ENCODE data around the gene USP21.

The USP21 gene

DNA sequence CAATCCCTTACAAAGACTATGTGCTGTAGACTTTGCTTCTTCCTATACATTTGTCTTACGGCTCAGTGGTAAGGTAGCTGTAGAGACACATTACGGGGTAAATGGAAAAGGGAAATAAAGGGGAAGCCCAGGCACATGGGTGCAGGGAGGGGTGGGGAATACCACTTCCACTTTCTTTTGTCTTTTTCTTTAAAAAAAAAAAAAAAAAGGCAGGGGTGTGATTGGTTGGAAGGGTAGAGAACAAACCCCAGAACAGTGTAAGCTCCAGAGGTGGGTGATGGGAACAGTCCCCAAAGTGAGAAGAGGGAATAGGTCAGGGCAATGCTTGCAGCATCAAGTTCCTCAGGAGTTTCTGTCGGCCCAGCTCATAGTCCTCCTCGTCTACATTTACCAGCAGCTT is 37.5 kb upstream of the USP21 start:
- no peaks in the 10 kb centered on the region for H3K9me2 ChIP-seq (replicated peaks; ENCODE audit: insufficient read depth, low read length)
- H3K27ac ChIP-seq (ENCODE audit: low read length) = no peak overlapping the region
- no peaks in the 10 kb centered on the region for H3K27me3 ChIP-seq (replicated peaks; ENCODE audit: insufficient read depth, low read length)
- H2AFZ ChIP-seq (ENCODE audit: low read length) = no peak overlapping the region
- H3K4me3 ChIP-seq (ENCODE audit: low read length) = no peak overlapping the region
- H3K79me2 ChIP-seq (ENCODE audit: low read length) = peaks cover 54% of the 10 kb centered on the region
- 0 out of 2 replicates have a peak, but pooled peaks cover 5% of the 10 kb centered on the region for H3K36me3 ChIP-seq (replicated peaks; ENCODE audit: insufficient read depth, low read length)
- no peak overlapping the region for H3K9ac ChIP-seq (ENCODE audit: low read length)
- H3F3A ChIP-seq (ENCODE audit: insufficient read depth, low read length) = 0 out of 2 replicates have a peak, but pooled peaks cover 15% of the 10 kb centered on the region
- TF ChIP-seq EZH2phosphoT487 (IDR thresholded peaks at IDR 0.05; ENCODE audit: low read length) (no peak), EZH2 (optimal IDR thresholded peaks at IDR 0.05; ENCODE audit: low read depth, low read length) (no peak)
- TF ChIP-seq, protein P1, sequence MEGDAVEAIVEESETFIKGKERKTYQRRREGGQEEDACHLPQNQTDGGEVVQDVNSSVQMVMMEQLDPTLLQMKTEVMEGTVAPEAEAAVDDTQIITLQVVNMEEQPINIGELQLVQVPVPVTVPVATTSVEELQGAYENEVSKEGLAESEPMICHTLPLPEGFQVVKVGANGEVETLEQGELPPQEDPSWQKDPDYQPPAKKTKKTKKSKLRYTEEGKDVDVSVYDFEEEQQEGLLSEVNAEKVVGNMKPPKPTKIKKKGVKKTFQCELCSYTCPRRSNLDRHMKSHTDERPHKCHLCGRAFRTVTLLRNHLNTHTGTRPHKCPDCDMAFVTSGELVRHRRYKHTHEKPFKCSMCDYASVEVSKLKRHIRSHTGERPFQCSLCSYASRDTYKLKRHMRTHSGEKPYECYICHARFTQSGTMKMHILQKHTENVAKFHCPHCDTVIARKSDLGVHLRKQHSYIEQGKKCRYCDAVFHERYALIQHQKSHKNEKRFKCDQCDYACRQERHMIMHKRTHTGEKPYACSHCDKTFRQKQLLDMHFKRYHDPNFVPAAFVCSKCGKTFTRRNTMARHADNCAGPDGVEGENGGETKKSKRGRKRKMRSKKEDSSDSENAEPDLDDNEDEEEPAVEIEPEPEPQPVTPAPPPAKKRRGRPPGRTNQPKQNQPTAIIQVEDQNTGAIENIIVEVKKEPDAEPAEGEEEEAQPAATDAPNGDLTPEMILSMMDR (IDR thresholded peaks at IDR 0.05; ENCODE audit: low read length) = no peak
- H3K9me3 ChIP-seq (replicated peaks; ENCODE audit: insufficient read depth, low read length) = no peaks in the 10 kb centered on the region
- H4K20me1 ChIP-seq (ENCODE audit: insufficient read depth, low read length) = no peaks in the 10 kb centered on the region
- no peak for DNase-seq
- H3K4me2 ChIP-seq (ENCODE audit: low read depth, low read length) = no peak overlapping the region
- peaks cover 18% of the 10 kb centered on the region for H3K4me1 ChIP-seq (ENCODE audit: low read length)

DNA sequence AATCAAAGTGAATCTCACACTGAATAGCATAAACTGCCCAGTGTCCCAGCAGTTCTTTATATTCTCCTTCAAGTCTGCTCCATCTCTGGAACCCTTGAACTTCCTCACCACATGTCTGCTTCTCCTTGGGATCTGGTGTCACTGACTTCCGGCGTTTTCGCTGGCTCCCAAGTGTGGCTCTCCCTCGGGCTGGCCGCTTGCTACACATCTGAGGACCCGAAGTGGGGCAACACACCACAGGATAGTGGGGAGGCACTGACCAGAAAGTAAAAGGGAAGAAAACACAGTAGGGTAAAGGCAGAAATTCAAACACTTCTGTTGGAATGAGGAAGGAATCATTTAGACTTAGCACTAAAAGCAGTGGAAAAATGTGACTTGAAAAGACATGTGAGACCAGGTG is 36.3 kb upstream of the USP21 start:
- H2AFZ ChIP-seq (ENCODE audit: low read length) = no peak overlapping the region
- H3K9ac ChIP-seq (ENCODE audit: low read length) = no peak overlapping the region
- no peak overlapping the region for H3K4me2 ChIP-seq (ENCODE audit: low read depth, low read length)
- no peaks in the 10 kb centered on the region for H4K20me1 ChIP-seq (ENCODE audit: insufficient read depth, low read length)
- H3K9me3 ChIP-seq (replicated peaks; ENCODE audit: insufficient read depth, low read length) = no peaks in the 10 kb centered on the region
- no peak overlapping the region for H3K4me3 ChIP-seq (ENCODE audit: low read length)
- TF ChIP-seq EZH2 (optimal IDR thresholded peaks at IDR 0.05; ENCODE audit: low read depth, low read length) (no peak), EZH2phosphoT487 (IDR thresholded peaks at IDR 0.05; ENCODE audit: low read length) (no peak)
- TF ChIP-seq, protein P1 (IDR thresholded peaks at IDR 0.05; ENCODE audit: low read length) = no peak
- DNase-seq = no peak
- no peaks in the 10 kb centered on the region for H3K27me3 ChIP-seq (replicated peaks; ENCODE audit: insufficient read depth, low read length)
- 0 out of 2 replicates have a peak, but pooled peaks cover 5% of the 10 kb centered on the region for H3K36me3 ChIP-seq (replicated peaks; ENCODE audit: insufficient read depth, low read length)
- H3K27ac ChIP-seq (ENCODE audit: low read length) = no peak overlapping the region
- H3F3A ChIP-seq (ENCODE audit: insufficient read depth, low read length) = 0 out of 2 replicates have a peak, but pooled peaks cover 9% of the 10 kb centered on the region
- no peaks in the 10 kb centered on the region for H3K9me2 ChIP-seq (replicated peaks; ENCODE audit: insufficient read depth, low read length)
- peaks cover 54% of the 10 kb centered on the region for H3K79me2 ChIP-seq (ENCODE audit: low read length)
- peaks cover 18% of the 10 kb centered on the region for H3K4me1 ChIP-seq (ENCODE audit: low read length)

DNA sequence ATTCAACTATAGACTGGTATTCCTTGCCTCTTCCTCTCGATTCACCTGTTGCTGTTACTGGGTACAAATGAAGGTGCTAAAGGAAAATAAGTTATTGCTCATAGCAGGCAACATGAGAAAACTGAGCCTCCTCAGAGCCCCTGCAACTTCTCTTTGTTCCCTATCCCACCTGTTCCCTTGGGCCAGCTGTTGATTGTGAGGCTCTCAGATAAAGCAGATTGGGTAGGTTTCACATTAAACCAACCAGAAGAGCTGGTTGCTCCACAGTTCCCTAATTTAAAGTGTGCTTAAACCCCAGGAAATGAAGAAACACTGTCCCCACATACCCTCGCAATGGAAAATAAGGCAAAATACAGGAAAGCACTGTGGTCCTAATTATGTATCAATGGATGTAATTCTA is 31.7 kb upstream of the USP21 start:
- peaks cover 19% of the 10 kb centered on the region for H3F3A ChIP-seq (ENCODE audit: insufficient read depth, low read length)

More for the DNA sequence above, 31.7 kb upstream of the USP21 start:
- Histone ChIP-seq H2AFZ (ENCODE audit: low read length) (no peak overlapping the region), H3K27ac (ENCODE audit: low read length) (no peak overlapping the region), H3K9me2 (replicated peaks; ENCODE audit: insufficient read depth, low read length) (no peaks in the 10 kb centered on the region), H3K36me3 (replicated peaks; ENCODE audit: insufficient read depth, low read length) (no peaks in the 10 kb centered on the region), H3K9me3 (replicated peaks; ENCODE audit: insufficient read depth, low read length) (no peaks in the 10 kb centered on the region), H4K20me1 (ENCODE audit: insufficient read depth, low read length) (no peaks in the 10 kb centered on the region), H3K9ac (ENCODE audit: low read length) (no peak overlapping the region), H3K4me2 (ENCODE audit: low read depth, low read length) (no peak overlapping the region), H3K4me3 (ENCODE audit: low read length) (no peak overlapping the region), H3K27me3 (replicated peaks; ENCODE audit: insufficient read depth, low read length) (no peaks in the 10 kb centered on the region), H3K79me2 (ENCODE audit: low read length) (peaks cover 74% of the 10 kb centered on the region), H3K4me1 (ENCODE audit: low read length) (peaks cover 9% of the 10 kb centered on the region; the same call in 1 of the 2 replicates)
- TF ChIP-seq EZH2phosphoT487 (IDR thresholded peaks at IDR 0.05; ENCODE audit: low read length) (no peak), EZH2 (optimal IDR thresholded peaks at IDR 0.05; ENCODE audit: low read depth, low read length) (no peak)
- TF ChIP-seq, protein P1 (IDR thresholded peaks at IDR 0.05; ENCODE audit: low read length) = no peak
- no peak for DNase-seq

Data from MM.1S (cell line).